Natural killer cell (primary cell): ENCODE measurements around the gene PTPN11. TPM values are rescaled to one million over a fixed set of nuclear protein-coding genes. Genes with fewer than 3 reads are reported as not detected.

Source experiments
- ATAC-seq, 3 donors: fragments of 150-1000 bp in 2 of 3; fragments of 200-7000 bp in 1 of 3; cut with Tn5 transposase; 1 replicate in 1 of 3; 2 replicates in 2 of 3; pipeline ENCODE4 v1.10.0; 2021; ENCODE audit warnings: mild to moderate bottlenecking in 2 of 3, moderate library complexity in 2 of 3
- DNase-seq, 2 donors: peaks; one replicate each; pipeline versions ENCODE4 v3.0.0 to v3.0.0-alpha.2; 2013 to 2021; ENCODE audit warnings: mixed read lengths in 1 of 2
- H3K27ac ChIP-seq: one replicate; pipeline ENCODE4 v1.5.1; 2013; ENCODE audit warnings: mild to moderate bottlenecking, low read length
- H3K27me3 ChIP-seq: one replicate; pipeline ENCODE4 v1.6.1; 2013; ENCODE audit warnings: low read length; ENCODE audit not compliant: control insufficient read depth, insufficient read depth
- H3K36me3 ChIP-seq: one replicate; pipeline ENCODE4 v1.6.1; 2013; ENCODE audit warnings: low read length; ENCODE audit not compliant: control insufficient read depth, insufficient read depth
- H3K4me1 ChIP-seq: one replicate; pipeline ENCODE4 v1.6.1; 2013; ENCODE audit warnings: low read length; ENCODE audit not compliant: control insufficient read depth, insufficient read depth
- H3K4me3 ChIP-seq: one replicate; pipeline ENCODE4 v1.5.1; 2013; ENCODE audit warnings: low read length
- H3K9me3 ChIP-seq: one replicate; pipeline ENCODE4 v1.6.1; 2013; ENCODE audit warnings: low read length; ENCODE audit not compliant: control insufficient read depth, insufficient read depth
- H3K27ac Mint-ChIP-seq, 2 donors: one replicate each; pipeline ENCODE4 v1.8.0; 2022; ENCODE audit warnings: mild to moderate bottlenecking in 2 of 2, mixed read lengths in 2 of 2, moderate library complexity in 1 of 2
- H3K27me3 Mint-ChIP-seq, 2 donors: one replicate each; pipeline ENCODE4 v1.8.0; 2022; ENCODE audit warnings: low read depth in 2 of 2, mixed read lengths in 2 of 2
- H3K36me3 Mint-ChIP-seq: one replicate; pipeline ENCODE4 v1.8.0; 2022; ENCODE audit warnings: mixed read lengths
- H3K4me1 Mint-ChIP-seq, 2 donors: one replicate each; pipeline ENCODE4 v1.8.0; 2022; ENCODE audit warnings: mixed read lengths in 2 of 2
- H3K4me3 Mint-ChIP-seq: one replicate; pipeline ENCODE4 v1.8.0; 2022; ENCODE audit warnings: mild to moderate bottlenecking, moderate library complexity, mixed read lengths
- H3K9me3 Mint-ChIP-seq, 2 donors: one replicate each; pipeline ENCODE4 v1.8.0; 2022; ENCODE audit warnings: mixed read lengths in 2 of 2
- CTCF ChIP-seq: fragments of 200-600 bp; IDR thresholded peaks from one replicate; pipeline ENCODE4 v1.8.0; 2022; ENCODE audit warnings: antibody characterized with exemption
- WGBS: methylation state at CpG from one replicate; pipeline ENCODE4 v1.1.7; 2013; ENCODE audit warnings: missing lambda C conversion rate; ENCODE audit not compliant: insufficient coverage; 5-methylcytosine and 5-hydroxymethylcytosine counted together
- intact Hi-C: fragments of 100-400 bp; cut with micrococcal nuclease; formaldehyde crosslinking; loops from one replicate; pipeline ENCODE4 v1.14.2; 2022
- total RNA-seq, 4 donors: library from RNA; stranded (reverse); fragments of 120-200 nt in 1 of 4; gene quantifications; one replicate each; pipeline versions ENCODE4 v1.2.3 to v1.2.4, GENCODE V29; 2013 to 2022

PTPN11 gene
- total RNA-seq, 3 donors from 2014 or later (not counting 1 experiment from before 2014, with no cell fraction given), result 57.3 to 72.1 (median 63.8) TPM

GRCh38 chr12:112408621-112409020, 10.1 kb upstream of the PTPN11 start:
- intact Hi-C loops, result loop anchor here (1.0 to 2.0 kb wide), 3 partner anchors 11 to 26 kb away; partner anchors contain the start of gene HECTD4
- peak in 1 of 2 donors; percentile 58 for DNase-seq
- Histone ChIP-seq H3K36me3 (peaks cover 40% of the 10 kb centered on the region), H3K9me3 (no peaks in the 10 kb centered on the region), H3K27me3 (no peaks in the 10 kb centered on the region), H3K4me3 (peak overlapping the region; percentile 59), H3K27ac (peak overlapping the region; percentile 58), H3K4me1 (peaks cover 16% of the 10 kb centered on the region)
- no peaks in the 10 kb centered on the region for H3K27me3 Mint-ChIP-seq
- H3K9me3 Mint-ChIP-seq, result no peaks in the 10 kb centered on the region
- peak overlapping the region; percentile 100 for H3K4me3 Mint-ChIP-seq
- WGBS, result 13% methylated on average over 5 of the region's 5 CpGs
- peak in 2 of 3 donors; percentile 48 to 64 for ATAC-seq
- TF ChIP-seq CTCF, result no peak
- no peaks in the 10 kb centered on the region for H3K36me3 Mint-ChIP-seq
- peaks cover 34 to 35% of the 10 kb centered on the region in 2 donors for H3K4me1 Mint-ChIP-seq
- peak overlapping the region; percentile 97 to 99 for H3K27ac Mint-ChIP-seq

- H3K36me3 Mint-ChIP-seq, result no peaks in the 10 kb centered on the region
- WGBS, result 11% methylated on average over 46 of the region's 46 CpGs
- peak within 1 kb of the TSS; percentile 100 for H3K4me3 Mint-ChIP-seq
Observed at GRCh38 chr12:112409064-112409905, 9.5 kb upstream of the PTPN11 start, which contains the start of gene RPL6. Gene RPL6, minus strand, starts transcription at chr12:112409605. Its CDS starts 949 bp downstream, at chr12:112408656.

GRCh38 chr12:112409906-112410244, 8.9 kb upstream of the PTPN11 start:
- no peak overlapping the region for H3K4me3 ChIP-seq
- H3K27me3 ChIP-seq, result no peaks in the 10 kb centered on the region
- Mint-ChIP-seq H3K4me1 (peaks cover 34 to 35% of the 10 kb centered on the region in 2 donors), H3K36me3 (no peaks in the 10 kb centered on the region), H3K27ac (peak overlapping the region; percentile 97 to 99), H3K27me3 (no peaks in the 10 kb centered on the region), H3K4me3 (peak overlapping the region; percentile 100), H3K9me3 (no peaks in the 10 kb centered on the region)
- peaks cover 16% of the 10 kb centered on the region for H3K4me1 ChIP-seq
- intact Hi-C loops, result loop anchor here (1.0 to 2.0 kb wide), 3 partner anchors 9 to 28 kb away; partner anchors contain the start of gene HECTD4
- 95% methylated on average over 12 of the region's 14 CpGs for WGBS
- DNase-seq (no peak), ATAC-seq (no peak)
- peaks cover 32% of the 10 kb centered on the region for H3K36me3 ChIP-seq
- no peak for TF ChIP-seq CTCF
- no peak overlapping the region for H3K27ac ChIP-seq
- no peaks in the 10 kb centered on the region for H3K9me3 ChIP-seq

More at GRCh38 chr12:112409064-112409905, 9.5 kb upstream of the PTPN11 start, which contains the start of gene RPL6:
- no peak for TF ChIP-seq CTCF
- intact Hi-C loops, result loop anchor here (1.0 to 2.0 kb wide), 3 partner anchors 10 to 27 kb away; partner anchors contain the start of gene HECTD4
- Mint-ChIP-seq H3K9me3 (no peaks in the 10 kb centered on the region), H3K4me1 (peaks cover 34 to 35% of the 10 kb centered on the region in 2 donors), H3K27ac (peak within 1 kb of the TSS; percentile 97 to 99), H3K27me3 (no peaks in the 10 kb centered on the region)
- Histone ChIP-seq H3K27ac (peak within 1 kb of the TSS; percentile 58), H3K36me3 (peaks cover 38% of the 10 kb centered on the region), H3K27me3 (no peaks in the 10 kb centered on the region), H3K9me3 (no peaks in the 10 kb centered on the region), H3K4me1 (peaks cover 16% of the 10 kb centered on the region), H3K4me3 (peak within 1 kb of the TSS; percentile 59)
- peak; percentile 86 to 94 (median 92) for ATAC-seq
- DNase-seq, result peak; percentile 61 to 92
